GM21367 (cell line): ENCODE data around the gene TNXB.
"Not testable (repeated sequence)": the region's sequence is repeated elsewhere in the genome, so short reads cannot be mapped to it uniquely, and the experiment has no call there.

Source experiments
- ATAC-seq: cut with Tn5 transposase; IDR thresholded peaks from one replicate; pipeline ENCODE4 v1.9.1; 2021; ENCODE audit not compliant: unreplicated experiment

TNXB gene

GRCh38 chr6:32112431-32112980, 3.4 kb upstream of the TNXB start:
- ATAC-seq = no peak

GRCh38 chr6:32111424-32112066, 2.4 kb upstream of the TNXB start:
- no peak for ATAC-seq

- ATAC-seq = no peak
These were observed 1.5 kb upstream of the TNXB start for GRCh38 chr6:32110632-32111031.

- no peak for ATAC-seq
These were observed 625 bp upstream of the TNXB start for GRCh38 chr6:32109765-32110160.

GRCh38 chr6:32108727-32109113, 418 bp downstream of the TNXB start:
- no peak for ATAC-seq

- ATAC-seq = no peak
These were observed 977 bp downstream of the TNXB start for GRCh38 chr6:32108094-32108627.

GRCh38 chr6:32107406-32107805, 1.7 kb downstream of the TNXB start:
- ATAC-seq = no peak

- no peak for ATAC-seq
These were observed 3.7 kb downstream of the TNXB start for GRCh38 chr6:32105433-32105832.

GRCh38 chr6:32102255-32102654, 6.9 kb downstream of the TNXB start:
- no peak for ATAC-seq

GRCh38 chr6:32100251-32100650, 8.9 kb downstream of the TNXB start:
- ATAC-seq = not testable (repeated sequence)

GRCh38 chr6:32097364-32097763, 11.8 kb downstream of the TNXB start:
- no peak for ATAC-seq

GRCh38 chr6:32096394-32097258, 12.5 kb downstream of the TNXB start:
- no peak for ATAC-seq

GRCh38 chr6:32096087-32096393, 13.1 kb downstream of the TNXB start:
- ATAC-seq = no peak

GRCh38 chr6:32095338-32096086, 13.6 kb downstream of the TNXB start:
- no peak for ATAC-seq

GRCh38 chr6:32092760-32093497, 16.2 kb downstream of the TNXB start:
- no peak for ATAC-seq

GRCh38 chr6:32089082-32089828, 19.9 kb downstream of the TNXB start:
- no peak for ATAC-seq

- no peak for ATAC-seq
These were observed 20.6 kb downstream of the TNXB start for GRCh38 chr6:32088487-32089049.

GRCh38 chr6:32087574-32088486, 21.3 kb downstream of the TNXB start:
- no peak for ATAC-seq
